Measurements from ENCODE around the gene PANK4. TPM values are rescaled to one million over a fixed set of nuclear protein-coding genes. Genes with fewer than 3 reads are reported as not detected.
A peak's percentile ranks its signal among the peaks of the same experiment; 100 is the strongest.

Gene PANK4
- total and polyA plus RNA-seq, 10 of the 15 experiments (the other 5 are each of a cell fraction or from before 2014, with no cell fraction given), result 0.35 to 38.0 (median 18.6) TPM

DNA sequence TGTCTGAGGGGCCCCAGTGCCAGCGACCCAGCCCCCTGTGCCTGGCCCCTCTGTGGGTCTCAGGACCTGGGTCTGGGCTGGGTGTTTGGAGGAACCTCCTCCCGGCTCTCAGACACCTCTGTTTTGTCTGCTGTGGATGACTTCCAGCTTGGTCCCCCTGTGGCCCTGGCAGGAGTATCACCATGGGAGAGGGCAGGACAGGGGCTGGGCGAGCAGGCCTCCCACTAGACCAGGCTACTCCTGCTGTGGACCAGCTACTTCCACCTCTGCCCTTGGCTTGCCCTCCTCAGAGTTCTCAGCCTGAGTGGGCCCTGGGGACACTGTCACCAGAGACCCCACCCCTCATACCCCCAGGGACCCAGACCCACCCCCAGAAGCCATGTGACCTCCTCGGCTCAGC is 28.5 kb downstream of the PANK4 start (continued):
- TF ChIP-seq, protein P1, sequence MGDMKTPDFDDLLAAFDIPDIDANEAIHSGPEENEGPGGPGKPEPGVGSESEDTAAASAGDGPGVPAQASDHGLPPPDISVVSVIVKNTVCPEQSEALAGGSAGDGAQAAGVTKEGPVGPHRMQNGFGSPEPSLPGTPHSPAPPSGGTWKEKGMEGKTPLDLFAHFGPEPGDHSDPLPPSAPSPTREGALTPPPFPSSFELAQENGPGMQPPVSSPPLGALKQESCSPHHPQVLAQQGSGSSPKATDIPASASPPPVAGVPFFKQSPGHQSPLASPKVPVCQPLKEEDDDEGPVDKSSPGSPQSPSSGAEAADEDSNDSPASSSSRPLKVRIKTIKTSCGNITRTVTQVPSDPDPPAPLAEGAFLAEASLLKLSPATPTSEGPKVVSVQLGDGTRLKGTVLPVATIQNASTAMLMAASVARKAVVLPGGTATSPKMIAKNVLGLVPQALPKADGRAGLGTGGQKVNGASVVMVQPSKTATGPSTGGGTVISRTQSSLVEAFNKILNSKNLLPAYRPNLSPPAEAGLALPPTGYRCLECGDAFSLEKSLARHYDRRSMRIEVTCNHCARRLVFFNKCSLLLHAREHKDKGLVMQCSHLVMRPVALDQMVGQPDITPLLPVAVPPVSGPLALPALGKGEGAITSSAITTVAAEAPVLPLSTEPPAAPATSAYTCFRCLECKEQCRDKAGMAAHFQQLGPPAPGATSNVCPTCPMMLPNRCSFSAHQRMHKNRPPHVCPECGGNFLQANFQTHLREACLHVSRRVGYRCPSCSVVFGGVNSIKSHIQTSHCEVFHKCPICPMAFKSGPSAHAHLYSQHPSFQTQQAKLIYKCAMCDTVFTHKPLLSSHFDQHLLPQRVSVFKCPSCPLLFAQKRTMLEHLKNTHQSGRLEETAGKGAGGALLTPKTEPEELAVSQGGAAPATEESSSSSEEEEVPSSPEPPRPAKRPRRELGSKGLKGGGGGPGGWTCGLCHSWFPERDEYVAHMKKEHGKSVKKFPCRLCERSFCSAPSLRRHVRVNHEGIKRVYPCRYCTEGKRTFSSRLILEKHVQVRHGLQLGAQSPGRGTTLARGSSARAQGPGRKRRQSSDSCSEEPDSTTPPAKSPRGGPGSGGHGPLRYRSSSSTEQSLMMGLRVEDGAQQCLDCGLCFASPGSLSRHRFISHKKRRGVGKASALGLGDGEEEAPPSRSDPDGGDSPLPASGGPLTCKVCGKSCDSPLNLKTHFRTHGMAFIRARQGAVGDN (IDR thresholded peaks at IDR 0.05), result no peak
- TF ChIP-seq, protein P2, sequence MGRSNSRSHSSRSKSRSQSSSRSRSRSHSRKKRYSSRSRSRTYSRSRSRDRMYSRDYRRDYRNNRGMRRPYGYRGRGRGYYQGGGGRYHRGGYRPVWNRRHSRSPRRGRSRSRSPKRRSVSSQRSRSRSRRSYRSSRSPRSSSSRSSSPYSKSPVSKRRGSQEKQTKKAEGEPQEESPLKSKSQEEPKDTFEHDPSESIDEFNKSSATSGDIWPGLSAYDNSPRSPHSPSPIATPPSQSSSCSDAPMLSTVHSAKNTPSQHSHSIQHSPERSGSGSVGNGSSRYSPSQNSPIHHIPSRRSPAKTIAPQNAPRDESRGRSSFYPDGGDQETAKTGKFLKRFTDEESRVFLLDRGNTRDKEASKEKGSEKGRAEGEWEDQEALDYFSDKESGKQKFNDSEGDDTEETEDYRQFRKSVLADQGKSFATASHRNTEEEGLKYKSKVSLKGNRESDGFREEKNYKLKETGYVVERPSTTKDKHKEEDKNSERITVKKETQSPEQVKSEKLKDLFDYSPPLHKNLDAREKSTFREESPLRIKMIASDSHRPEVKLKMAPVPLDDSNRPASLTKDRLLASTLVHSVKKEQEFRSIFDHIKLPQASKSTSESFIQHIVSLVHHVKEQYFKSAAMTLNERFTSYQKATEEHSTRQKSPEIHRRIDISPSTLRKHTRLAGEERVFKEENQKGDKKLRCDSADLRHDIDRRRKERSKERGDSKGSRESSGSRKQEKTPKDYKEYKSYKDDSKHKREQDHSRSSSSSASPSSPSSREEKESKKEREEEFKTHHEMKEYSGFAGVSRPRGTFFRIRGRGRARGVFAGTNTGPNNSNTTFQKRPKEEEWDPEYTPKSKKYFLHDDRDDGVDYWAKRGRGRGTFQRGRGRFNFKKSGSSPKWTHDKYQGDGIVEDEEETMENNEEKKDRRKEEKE (IDR thresholded peaks at IDR 0.05), result no peak
- TF ChIP-seq, protein P3, sequence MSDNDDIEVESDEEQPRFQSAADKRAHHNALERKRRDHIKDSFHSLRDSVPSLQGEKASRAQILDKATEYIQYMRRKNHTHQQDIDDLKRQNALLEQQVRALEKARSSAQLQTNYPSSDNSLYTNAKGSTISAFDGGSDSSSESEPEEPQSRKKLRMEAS (IDR thresholded peaks at IDR 0.05; ENCODE audit: low read depth, low read length), result no peak

DNA sequence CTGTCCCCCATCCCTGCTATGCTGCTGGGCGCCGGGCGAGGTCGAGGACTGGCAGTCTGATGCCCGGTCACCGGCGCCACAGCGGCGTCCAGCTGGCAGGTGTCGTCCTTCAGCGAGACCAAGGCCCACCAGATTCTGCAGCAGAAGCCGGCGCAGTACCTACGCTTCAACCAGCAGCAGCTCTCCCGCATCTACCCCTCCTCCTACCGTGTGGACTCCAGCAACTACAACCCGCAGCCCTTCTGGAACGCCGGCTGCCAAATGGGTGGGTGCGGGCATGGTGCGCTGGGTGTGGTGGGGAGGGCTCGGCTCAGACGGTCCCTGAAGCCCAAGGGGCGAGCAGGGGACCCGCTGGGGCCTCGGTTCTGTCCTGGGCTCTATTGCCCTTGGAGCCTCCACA is 29.6 kb downstream of the PANK4 start:
- POLR2A ChIA-PET, result interaction anchor here (2.0 kb wide), 1 partner anchor 89 kb away, joined by 9 read pairs; no protein-coding TSS in a partner anchor
- intact Hi-C loops (cut with micrococcal nuclease; ENCODE audit: unreplicated experiment), result no loop called here

More for the DNA sequence above, 29.6 kb downstream of the PANK4 start:
- 75% methylated on average over 26 of the region's 26 CpGs for WGBS (ENCODE audit: insufficient coverage, insufficient replicate concordance, low lambda C conversion rate, missing lambda C conversion rate)
- peaks cover 10% of the 10 kb centered on the region for H3K4me1 ChIP-seq (ENCODE audit: control insufficient read depth, insufficient read depth, low read length)
- BruUV-seq (replicated peaks), result no TSS peak
- RAD21 ChIA-PET (ENCODE audit: unreplicated experiment), result interaction anchor here (1.1 to 1.9 kb wide), 3 partner anchors 30 to 81 kb away, joined by 3 to 11 read pairs (median 4); partner anchors contain the start of gene PANK4
- no peak overlapping the region for H3K9ac ChIP-seq (ENCODE audit: control insufficient read depth, insufficient read depth, low read length)
- no peaks in the 10 kb centered on the region for H3K27me3 ChIP-seq (replicated peaks in 1 of 2; ENCODE audit: control insufficient read depth in 2 of 2, insufficient read depth in 2 of 2, low read length in 1 of 2)
- DNase-seq (ENCODE audit: low read depth, low spot score) (no peak), FAIRE-seq (no peak), ATAC-seq (no peak)
- H3K4me2 ChIP-seq (ENCODE audit: control insufficient read depth, insufficient read depth), result peak overlapping the region; percentile 54; the same call in 1 of the 2 replicates
- H3K79me2 ChIP-seq (ENCODE audit: control insufficient read depth, insufficient read depth, low read length), result no peaks in the 10 kb centered on the region
- no peak for TF ChIP-seq BHLHE40 (IDR thresholded peaks at IDR 0.05; ENCODE audit: borderline replicate concordance in 1 of 2, low read depth in 2 of 2, low read length in 1 of 2)
- TF ChIP-seq SMARCA5 (IDR thresholded peaks at IDR 0.05), result 0 out of 2 replicates have a peak, but pooled peaks have one; percentile 5
- no peaks in the 10 kb centered on the region for H4K20me1 ChIP-seq (ENCODE audit: control insufficient read depth, insufficient read depth)
- H3K4me3 ChIP-seq, result no peak overlapping the region
- H2AFZ ChIP-seq (ENCODE audit: control insufficient read depth, low read depth, low read length), result no peak overlapping the region
- CTCF ChIA-PET, result interaction anchor here (1.5 kb wide), 1 partner anchor 51 kb away, joined by 8 read pairs; no protein-coding TSS in a partner anchor
- H3K36me3 ChIP-seq (ENCODE audit: control insufficient read depth in 2 of 2, insufficient read depth in 2 of 2, low read length in 1 of 2), result no peaks in the 10 kb centered on the region
- no peaks in the 10 kb centered on the region for H3K9me3 ChIP-seq (replicated peaks; ENCODE audit: control insufficient read depth, insufficient read depth, low read length)
- SMC1A ChIA-PET (ENCODE audit: uncharacterized antibody, unreplicated experiment), result interaction anchor here (0.9 to 1.1 kb wide), 2 partner anchors 28 to 49 kb away, joined by 3 to 4 read pairs; no protein-coding TSS in a partner anchor
- in situ Hi-C loops (cut with MboI), result no loop called here
- H3K27ac ChIP-seq (ENCODE audit: control insufficient read depth, insufficient read depth), result no peak overlapping the region

All from GM12878 (cell line).